H1 (cell line): ENCODE results near the gene PKP3. TPM values are rescaled to one million over a fixed set of nuclear protein-coding genes. Genes with fewer than 3 reads are reported as not detected.

Source experiments
- BACH1 ChIP-seq: IDR thresholded peaks from 2 replicates; pipeline ENCODE4 v1.6.1; 2012; ENCODE audit warnings: low read length, improper control_type of control experiment
- BCL11A ChIP-seq, 2 experiments: IDR thresholded peaks; one replicate each; pipeline ENCODE4 v1.6.1; 2011; ENCODE audit warnings: low read depth in 2 of 2, low read length in 2 of 2, mild to moderate bottlenecking in 2 of 2
- CREB1 ChIP-seq: IDR thresholded peaks from 2 replicates; pipeline ENCODE4 v1.6.1; 2012; ENCODE audit warnings: inconsistent platforms
- EGR1 ChIP-seq: IDR thresholded peaks from 2 replicates; pipeline ENCODE4 v1.6.1; 2011; ENCODE audit warnings: low read depth, low read length, borderline replicate concordance
- EZH2 ChIP-seq: fragments of 200-600 bp; sonication (generic); IDR thresholded peaks from 2 replicates; pipeline ENCODE4 v1.7.1; 2012; ENCODE audit warnings: low read depth, mild to moderate bottlenecking, moderate library complexity, low read length, inconsistent platforms; ENCODE audit not compliant: severe bottlenecking
- GTF2F1 ChIP-seq: IDR thresholded peaks from 2 replicates; pipeline ENCODE4 v1.6.1; 2012; ENCODE audit warnings: low read depth, low read length, improper control_type of control experiment, borderline replicate concordance
- RXRA ChIP-seq: IDR thresholded peaks from 2 replicates; pipeline ENCODE4 v1.6.1; 2011; ENCODE audit warnings: low read depth, mild to moderate bottlenecking, low read length, moderate library complexity; ENCODE audit not compliant: insufficient read depth
- SIRT6 ChIP-seq: IDR thresholded peaks from one replicate; pipeline ENCODE4 v1.7.1; 2012; ENCODE audit warnings: low read length, inconsistent platforms
- SP4 ChIP-seq: IDR thresholded peaks from 2 replicates; pipeline ENCODE4 v1.6.1; 2012; ENCODE audit warnings: low read length, inconsistent platforms
- TAF1 ChIP-seq: IDR thresholded peaks from 2 replicates; pipeline ENCODE4 v1.6.1; 2011; ENCODE audit warnings: mild to moderate bottlenecking, low read depth, low read length
- TCF12 ChIP-seq: IDR thresholded peaks from 2 replicates; pipeline ENCODE4 v1.6.1; 2011; ENCODE audit warnings: low read depth, mild to moderate bottlenecking, low read length
- polyA plus RNA-seq, 7 experiments: library from polyadenylated mRNA; depleted of rRNA in 3 of 7; stranded (reverse) in 5 of 7; unstranded in 2 of 7; fragments of >200 nt in 5 of 7; fragments of 200-250 nt in 2 of 7; gene quantifications; 1 replicate in 5 of 7; 2 replicates in 1 of 7; 4 replicates in 1 of 7; pipeline versions ENCODE4 v1.2.1 to v1.2.3, GENCODE V29; 2011 to 2013; ENCODE audit warnings: missing spikeins in 2 of 7, mixed read lengths in 2 of 7
- total RNA-seq: library from RNA; stranded (reverse); fragmentation: NEBNext Ultra II Directional; extraction: Animal tissue kit (Norgen Biotek cat#: 25700); gene quantifications from 2 replicates; pipeline ENCODE4 v1.2.1, GENCODE V29; 2021
- TF ChIP-seq, protein P1 (sequence below), 3 experiments: IDR thresholded peaks; 1 replicate in 2 of 3; 2 replicates in 1 of 3; pipeline versions ENCODE4 v1.5.1 to v1.6.1; 2011; ENCODE audit warnings: low read length in 3 of 3, mild to moderate bottlenecking in 3 of 3, inconsistent platforms in 2 of 3, low read depth in 1 of 3, moderate library complexity in 1 of 3; ENCODE audit not compliant: insufficient read depth in 1 of 3; ENCODE audit errors: control extremely low read depth in 1 of 3

The PKP3 gene
- total and polyA plus RNA-seq, 2 of the 8 experiments (the other 6 are each of a cell fraction or from before 2014, with no cell fraction given): 16.7 to 28.7 TPM

DNA sequence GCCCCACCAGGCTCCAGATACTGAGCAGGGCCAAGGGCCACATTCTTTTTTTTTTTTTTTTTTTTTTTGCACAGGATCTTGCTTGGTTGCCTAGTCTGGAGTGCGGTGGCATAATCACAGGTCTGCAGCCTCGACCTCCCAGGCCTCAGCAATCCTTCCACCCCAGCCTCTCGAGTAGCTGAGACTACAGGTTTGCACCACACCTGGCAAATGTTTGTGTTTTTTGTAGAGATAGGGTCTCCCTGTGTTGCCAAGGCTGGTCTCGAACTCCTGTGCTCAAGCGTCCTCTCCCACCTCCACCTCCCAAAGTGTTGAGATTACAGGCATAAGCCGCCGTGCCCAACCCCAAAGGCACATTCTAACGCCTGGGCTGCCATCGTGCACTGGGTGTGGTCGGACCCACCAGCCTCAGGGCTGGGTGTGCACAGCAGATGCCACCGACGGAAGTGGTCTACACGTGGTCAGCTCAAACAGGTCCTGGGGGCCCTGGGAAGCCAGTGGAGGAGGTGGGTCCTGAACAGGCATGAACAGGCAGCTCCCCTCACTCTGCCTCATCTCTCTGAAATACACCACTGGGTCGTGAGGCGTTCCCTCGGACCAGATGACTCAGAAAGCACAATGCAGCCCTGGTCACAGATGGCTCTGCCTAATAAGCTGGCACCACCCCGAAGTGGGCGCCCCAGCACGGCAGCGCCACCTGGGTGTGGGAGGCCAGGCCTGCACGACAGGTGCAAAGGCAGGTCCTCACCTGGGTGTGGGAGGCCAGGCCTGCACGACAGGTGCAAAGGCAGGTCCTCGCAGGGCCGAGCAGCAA is 29.9 kb upstream of the PKP3 start (continued):
- no peak for TF ChIP-seq EZH2
- TF ChIP-seq EGR1: peak; percentile 64; the same call in 1 of the 2 replicates
- TF ChIP-seq GTF2F1: no peak
- no peak for TF ChIP-seq BACH1
- TF ChIP-seq SIRT6: no peak
- TF ChIP-seq CREB1: peak; percentile 37; the same call in 1 of the 2 replicates
- peak; percentile 49; the same call in 1 of the 2 replicates for TF ChIP-seq TAF1
- TF ChIP-seq BCL11A (IDR thresholded peaks at IDR 0.05; ENCODE audit: low read depth in 2 of 2, low read length in 2 of 2): no peak
- TF ChIP-seq, protein P1, sequence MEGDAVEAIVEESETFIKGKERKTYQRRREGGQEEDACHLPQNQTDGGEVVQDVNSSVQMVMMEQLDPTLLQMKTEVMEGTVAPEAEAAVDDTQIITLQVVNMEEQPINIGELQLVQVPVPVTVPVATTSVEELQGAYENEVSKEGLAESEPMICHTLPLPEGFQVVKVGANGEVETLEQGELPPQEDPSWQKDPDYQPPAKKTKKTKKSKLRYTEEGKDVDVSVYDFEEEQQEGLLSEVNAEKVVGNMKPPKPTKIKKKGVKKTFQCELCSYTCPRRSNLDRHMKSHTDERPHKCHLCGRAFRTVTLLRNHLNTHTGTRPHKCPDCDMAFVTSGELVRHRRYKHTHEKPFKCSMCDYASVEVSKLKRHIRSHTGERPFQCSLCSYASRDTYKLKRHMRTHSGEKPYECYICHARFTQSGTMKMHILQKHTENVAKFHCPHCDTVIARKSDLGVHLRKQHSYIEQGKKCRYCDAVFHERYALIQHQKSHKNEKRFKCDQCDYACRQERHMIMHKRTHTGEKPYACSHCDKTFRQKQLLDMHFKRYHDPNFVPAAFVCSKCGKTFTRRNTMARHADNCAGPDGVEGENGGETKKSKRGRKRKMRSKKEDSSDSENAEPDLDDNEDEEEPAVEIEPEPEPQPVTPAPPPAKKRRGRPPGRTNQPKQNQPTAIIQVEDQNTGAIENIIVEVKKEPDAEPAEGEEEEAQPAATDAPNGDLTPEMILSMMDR (IDR thresholded peaks at IDR 0.05; ENCODE audit: control extremely low read depth in 1 of 3, insufficient read depth in 1 of 3, low read depth in 1 of 3, low read length in 3 of 3): peak in 2 of 3 experiments; percentile 86 to 93; a peak in 3 of 4 replicates
- TF ChIP-seq SP4: no peak
- TF ChIP-seq TCF12: peak; percentile 89; the same call in 1 of the 2 replicates
- no peak for TF ChIP-seq RXRA
